Upper lobe of right lung (tissue), 1 donor: ENCODE data around the gene SEPHS2. TPM values are rescaled to one million over a fixed set of nuclear protein-coding genes. Genes with fewer than 3 reads are reported as not detected.

Experiments used
- ATAC-seq: fragments of 200-7000 bp; cut with Tn5 transposase; one replicate; pipeline ENCODE4 v1.9.1; 2020; ENCODE audit warnings: mild to moderate bottlenecking, moderate library complexity
- DNase-seq: peaks from one replicate; pipeline ENCODE4 v3.0.0-alpha.2; 2020
- H3K27ac ChIP-seq: fragments of 200-600 bp; one replicate; pipeline ENCODE4 v1.8.0; 2022
- H3K27me3 ChIP-seq: fragments of 200-600 bp; one replicate; pipeline ENCODE4 v1.8.0; 2022; ENCODE audit warnings: mild to moderate bottlenecking
- H3K36me3 ChIP-seq: fragments of 200-600 bp; one replicate; pipeline ENCODE4 v1.8.0; 2022
- H3K4me1 ChIP-seq: fragments of 200-600 bp; one replicate; pipeline ENCODE4 v1.8.0; 2022
- H3K4me3 ChIP-seq: fragments of 200-600 bp; one replicate; pipeline ENCODE4 v1.8.0; 2022; ENCODE audit warnings: mild to moderate bottlenecking
- H3K9me3 ChIP-seq: fragments of 200-600 bp; one replicate; pipeline ENCODE4 v1.8.0; 2022
- CTCF ChIP-seq: fragments of 200-600 bp; IDR thresholded peaks from one replicate; pipeline ENCODE4 v1.8.0; 2022; ENCODE audit warnings: antibody characterized with exemption
- intact Hi-C: fragments of 100-400 bp; cut with DNase I; formaldehyde crosslinking; loops from one replicate; pipeline ENCODE4 v1.11.0; 2022
- total RNA-seq: library from RNA; stranded (reverse); fragmentation: NEBNext Ultra II Directional; extraction: Animal tissue kit (Norgen Biotek cat#: 25700); gene quantifications from one replicate; pipeline ENCODE4 v1.2.1, GENCODE V29; 2021
- donor health status: DM: no; HTN: yes; CAD: no; lungs with severe emphysema.

The SEPHS2 gene
- total RNA-seq, 1 donor from 2014 or later = 54.9 TPM

- intact Hi-C loops = no loop called here
- Histone ChIP-seq H3K27me3 (no peaks in the 10 kb centered on the region), H3K4me3 (peak overlapping the region; percentile 73), H3K27ac (peak overlapping the region; percentile 48), H3K9me3 (no peaks in the 10 kb centered on the region), H3K36me3 (no peaks in the 10 kb centered on the region), H3K4me1 (peaks cover 16% of the 10 kb centered on the region)
- ATAC-seq (peak; percentile 16), DNase-seq (no peak)
- TF ChIP-seq CTCF = no peak
These were observed 15.2 kb downstream of the SEPHS2 start for GRCh38 chr16:30430428-30430970.

- Histone ChIP-seq H3K27ac (peak within 1 kb of the TSS; percentile 49), H3K4me3 (peak within 1 kb of the TSS; percentile 73), H3K27me3 (no peaks in the 10 kb centered on the region), H3K36me3 (no peaks in the 10 kb centered on the region), H3K4me1 (peaks cover 16% of the 10 kb centered on the region), H3K9me3 (no peaks in the 10 kb centered on the region)
- peak; percentile 95 for DNase-seq
- peak; percentile 99 for ATAC-seq
- peak; percentile 76 for TF ChIP-seq CTCF
- intact Hi-C loops = no loop called here
These were observed 15.8 kb downstream of the SEPHS2 start, which contains the start of gene DCTPP1 for GRCh38 chr16:30429678-30430427. DCTPP1 (minus strand) TSS chr16:30430030; CDS start chr16:30429980, 50 bp downstream.

GRCh38 chr16:30429418-30429677 is 16.3 kb downstream of the SEPHS2 start:
- intact Hi-C loops = no loop called here

GRCh38 chr16:30428055-30428454 is 17.6 kb downstream of the SEPHS2 start:
- no peak for TF ChIP-seq CTCF
- intact Hi-C loops = no loop called here
- Histone ChIP-seq H3K36me3 (peaks cover 17% of the 10 kb centered on the region), H3K9me3 (no peaks in the 10 kb centered on the region), H3K4me3 (no peak overlapping the region), H3K4me1 (peaks cover 16% of the 10 kb centered on the region), H3K27ac (no peak overlapping the region), H3K27me3 (no peaks in the 10 kb centered on the region)
- no peak for DNase-seq
- ATAC-seq = no peak

More at GRCh38 chr16:30429418-30429677, 16.3 kb downstream of the SEPHS2 start:
- Histone ChIP-seq H3K9me3 (no peaks in the 10 kb centered on the region), H3K4me3 (peak overlapping the region; percentile 73), H3K27me3 (no peaks in the 10 kb centered on the region), H3K36me3 (peaks cover 4% of the 10 kb centered on the region), H3K27ac (peak overlapping the region; percentile 49), H3K4me1 (peaks cover 16% of the 10 kb centered on the region)
- no peak for ATAC-seq
- DNase-seq = no peak
- no peak for TF ChIP-seq CTCF

GRCh38 chr16:30421010-30421409 is 24.7 kb downstream of the SEPHS2 start:
- Histone ChIP-seq H3K27ac (no peak overlapping the region), H3K4me3 (no peak overlapping the region), H3K27me3 (no peaks in the 10 kb centered on the region), H3K9me3 (no peaks in the 10 kb centered on the region), H3K36me3 (peaks cover 20% of the 10 kb centered on the region), H3K4me1 (peaks cover 10% of the 10 kb centered on the region)
- no peak for TF ChIP-seq CTCF
- no peak for DNase-seq
- no peak for ATAC-seq
- intact Hi-C loops = no loop called here
